Stromal cell of bone marrow (primary cell): ENCODE results near the gene MAPK8IP3.
A peak's percentile ranks its signal among the peaks of the same experiment; 100 is the strongest.

Experiments used
- DNase-seq: peaks from one replicate; pipeline ENCODE4 v3.0.0-alpha.2; 2012; ENCODE audit warnings: low read depth

Gene MAPK8IP3

DNA sequence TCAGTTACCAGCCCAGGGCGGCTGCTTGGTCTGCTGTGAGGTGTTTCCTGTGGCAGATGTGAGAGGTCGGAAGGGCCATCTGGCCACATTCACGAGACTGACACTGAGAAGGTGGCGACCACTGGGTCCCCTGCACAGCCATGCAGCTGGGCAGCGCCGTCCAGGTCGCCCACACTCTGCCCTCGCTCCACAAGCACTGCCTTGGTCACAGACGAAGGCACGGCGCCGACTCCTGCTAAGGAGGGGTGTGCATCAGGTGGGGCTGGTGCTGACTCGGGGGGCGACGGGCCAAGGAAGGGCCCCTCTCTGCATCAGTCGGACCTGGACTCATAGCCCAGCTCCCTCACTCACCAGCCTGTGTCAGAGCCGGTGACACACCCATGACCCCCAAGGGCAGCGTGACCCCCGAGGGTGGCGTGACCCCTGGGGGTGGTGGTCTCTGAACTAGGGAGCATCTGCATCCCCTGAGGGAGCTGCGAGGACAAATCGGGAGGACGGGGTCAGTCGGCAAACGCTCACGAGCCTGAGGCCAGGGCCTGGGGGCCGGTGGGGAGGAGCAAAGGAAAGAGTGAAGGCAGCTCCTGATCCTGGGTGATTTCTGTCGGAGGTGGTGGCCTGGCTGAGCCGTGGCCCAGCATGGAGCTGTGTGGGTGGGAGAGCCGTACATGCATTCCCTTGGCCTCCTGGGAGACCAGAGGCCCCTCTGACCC is 34.9 kb downstream of the MAPK8IP3 start:
- no peak for DNase-seq

- no peak for DNase-seq
These were observed 35.7 kb downstream of the MAPK8IP3 start for GRCh38 chr16:1741553-1742165.

GRCh38 chr16:1743376-1744337 is 37.7 kb downstream of the MAPK8IP3 start:
- DNase-seq, result no peak

DNA sequence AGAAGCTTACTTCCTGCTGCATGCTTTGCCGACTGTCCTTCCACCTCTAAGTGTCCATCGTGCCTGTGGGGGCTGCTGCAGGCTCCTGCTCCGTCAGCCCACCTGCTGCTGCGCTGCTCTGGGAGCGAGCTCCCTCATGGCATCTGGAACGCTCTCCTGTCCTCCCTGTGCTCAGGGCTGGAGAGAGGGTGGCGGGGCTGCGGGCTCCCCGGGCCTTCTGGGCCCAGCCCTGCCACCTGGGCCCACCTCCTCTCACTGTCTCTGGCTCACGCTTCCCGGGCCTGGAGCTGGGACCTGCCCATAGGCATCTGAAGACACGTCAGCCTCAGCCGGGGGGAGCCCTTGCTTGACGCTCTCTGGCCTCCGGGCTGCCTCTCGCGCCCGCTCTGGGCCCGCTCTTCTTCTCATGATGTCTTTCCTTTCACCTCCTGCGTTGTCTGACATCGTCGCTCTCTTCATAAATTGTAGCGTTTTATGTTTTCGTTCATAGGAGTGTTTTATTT is 38.4 kb downstream of the MAPK8IP3 start:
- DNase-seq, result no peak

DNA sequence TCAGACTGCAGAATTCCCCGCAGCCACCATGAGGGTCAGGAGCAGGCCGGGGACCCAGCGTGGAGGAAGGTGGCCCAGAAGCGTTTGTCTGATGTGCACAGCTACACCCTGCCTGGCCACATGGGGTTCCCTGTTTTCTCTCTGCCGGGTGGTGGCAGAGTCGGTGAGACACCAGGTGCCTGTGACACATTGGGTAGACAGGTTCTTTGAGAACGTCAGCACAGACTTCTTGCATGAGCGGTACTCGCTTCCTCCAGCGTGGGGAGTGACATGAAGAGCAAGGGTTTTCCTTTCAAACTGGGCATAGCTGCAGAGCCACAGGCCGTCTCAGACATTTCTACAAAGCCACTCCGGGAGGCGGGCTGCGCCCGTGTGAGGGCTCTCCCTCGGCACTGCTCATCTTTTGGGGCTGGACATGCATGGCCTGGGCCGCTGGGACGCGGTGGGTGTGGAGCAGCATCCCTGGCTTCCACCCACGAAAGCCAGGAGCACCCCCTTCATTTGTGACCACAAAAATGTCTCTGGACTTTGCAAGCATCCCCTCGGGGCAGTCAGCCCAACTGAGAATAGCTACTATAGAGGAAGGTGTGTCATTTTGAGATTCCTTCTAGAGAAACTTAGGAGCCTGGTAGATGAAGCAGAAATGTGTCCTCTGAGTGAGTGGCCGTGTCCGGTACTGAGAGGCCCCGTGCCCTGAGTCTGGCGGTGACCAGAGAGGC is 39.3 kb downstream of the MAPK8IP3 start:
- DNase-seq, result peak; percentile 10

GRCh38 chr16:1745900-1746692 is 40.1 kb downstream of the MAPK8IP3 start:
- peak; percentile 22 for DNase-seq

- no peak for DNase-seq
These were observed 40.7 kb downstream of the MAPK8IP3 start for GRCh38 chr16:1746693-1747195.

DNA sequence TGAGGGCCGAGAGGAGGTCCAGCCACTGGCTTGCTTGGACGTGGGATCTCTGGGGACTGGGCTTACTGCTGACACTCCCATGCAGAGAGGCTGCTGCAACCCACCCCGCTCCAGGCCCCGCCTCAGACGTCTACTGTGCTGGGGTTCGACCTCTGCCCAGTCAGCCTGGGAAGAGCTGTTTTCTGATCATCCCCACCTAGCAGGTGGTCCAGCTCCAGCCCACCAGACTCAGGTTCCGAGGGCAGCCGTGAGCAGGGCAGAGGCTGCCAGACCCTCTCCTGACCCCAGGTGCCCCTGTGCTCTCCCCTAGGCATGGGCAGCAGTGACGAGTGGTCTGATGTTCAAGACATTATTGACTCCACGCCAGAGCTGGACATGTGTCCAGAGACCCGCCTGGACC is 41.9 kb downstream of the MAPK8IP3 start:
- DNase-seq, result no peak

- no peak for DNase-seq
These were observed 43.4 kb downstream of the MAPK8IP3 start for GRCh38 chr16:1749152-1750117.

- DNase-seq, result no peak
These were observed 46.0 kb downstream of the MAPK8IP3 start for GRCh38 chr16:1751946-1752345.

DNA sequence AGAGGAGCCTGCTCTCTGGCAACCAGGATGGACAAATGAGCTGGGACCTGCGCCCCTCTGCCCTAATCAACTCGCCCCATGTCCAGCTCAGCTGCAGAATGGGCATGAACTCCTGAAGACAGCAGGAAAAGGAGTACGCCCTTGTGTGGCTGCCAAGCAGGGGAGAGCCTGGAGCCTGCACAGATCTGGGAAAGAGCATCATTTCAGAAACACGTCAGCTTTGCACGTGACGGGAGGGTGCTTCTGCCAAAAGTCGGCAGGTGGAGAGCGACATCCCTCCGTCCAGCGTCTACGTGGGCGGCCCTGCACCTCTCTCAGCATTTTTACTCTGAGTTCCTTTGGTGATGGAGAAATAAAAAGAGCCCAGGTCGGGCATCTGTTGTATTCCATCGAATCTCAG is 46.9 kb downstream of the MAPK8IP3 start:
- DNase-seq, result no peak

DNA sequence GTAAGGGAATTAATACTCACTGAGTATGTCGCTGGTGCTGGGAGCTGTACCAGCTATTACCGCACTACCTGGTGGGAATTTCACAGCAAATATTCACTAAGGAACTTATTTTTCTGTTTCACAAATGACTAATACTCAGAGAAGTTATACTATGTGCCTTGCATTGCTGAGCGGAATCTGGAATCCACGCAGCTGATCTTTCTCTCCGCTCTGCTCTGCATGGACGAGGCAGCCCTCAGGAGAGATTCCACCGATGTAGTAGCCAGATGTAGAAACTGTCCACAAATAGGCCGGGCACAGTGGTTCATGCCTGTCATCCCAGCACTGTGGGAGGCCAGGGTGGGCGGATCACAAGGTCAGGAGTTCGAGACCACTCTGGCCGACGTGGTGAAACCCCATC is 48.2 kb downstream of the MAPK8IP3 start:
- no peak for DNase-seq

- no peak for DNase-seq
These were observed 51.9 kb downstream of the MAPK8IP3 start for GRCh38 chr16:1757714-1758461.

- no peak for DNase-seq
These were observed 52.9 kb downstream of the MAPK8IP3 start for GRCh38 chr16:1758923-1759322.

DNA sequence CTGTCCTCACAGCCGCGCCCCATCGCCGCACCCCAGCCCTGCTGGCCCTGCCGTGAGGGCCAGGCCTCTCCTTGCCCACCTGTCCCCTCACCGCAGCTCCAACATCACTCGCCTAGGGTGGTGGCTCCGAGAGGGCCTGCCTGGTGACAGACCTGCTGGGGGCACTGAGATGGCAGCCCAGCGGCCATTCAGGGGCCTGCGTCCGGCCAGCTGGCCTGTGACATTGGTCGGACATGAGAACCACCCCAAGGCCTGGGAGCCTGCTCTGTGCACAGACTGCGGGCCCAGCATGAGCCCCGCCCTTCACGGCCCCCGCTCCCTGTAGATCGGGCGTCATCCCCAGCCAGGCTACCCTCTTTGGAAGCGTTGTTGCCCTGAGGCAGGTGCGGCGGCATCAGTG is 53.5 kb downstream of the MAPK8IP3 start:
- DNase-seq, result no peak

DNA sequence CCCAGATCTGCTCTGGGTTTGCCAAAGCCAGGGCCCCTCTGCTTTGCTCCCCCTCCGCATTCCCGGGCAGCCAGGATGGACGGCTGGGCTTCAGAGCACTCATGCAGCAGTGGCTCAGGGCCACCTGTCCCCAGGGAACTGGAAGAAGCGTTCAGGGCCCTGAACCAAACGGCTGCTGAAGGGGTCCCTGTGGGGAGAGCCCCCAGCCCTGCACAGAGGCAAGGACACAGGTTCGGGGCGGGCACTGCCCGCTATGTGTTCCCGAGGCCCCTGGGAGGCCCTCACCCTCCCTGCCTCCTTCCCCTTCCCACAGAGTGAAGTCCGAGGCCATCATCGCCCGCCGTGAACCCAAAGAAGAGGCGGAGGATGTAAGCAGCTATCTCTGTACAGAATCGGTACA is 54.9 kb downstream of the MAPK8IP3 start:
- DNase-seq, result no peak

- DNase-seq, result no peak
These were observed 55.8 kb downstream of the MAPK8IP3 start for GRCh38 chr16:1761751-1762150.

DNA sequence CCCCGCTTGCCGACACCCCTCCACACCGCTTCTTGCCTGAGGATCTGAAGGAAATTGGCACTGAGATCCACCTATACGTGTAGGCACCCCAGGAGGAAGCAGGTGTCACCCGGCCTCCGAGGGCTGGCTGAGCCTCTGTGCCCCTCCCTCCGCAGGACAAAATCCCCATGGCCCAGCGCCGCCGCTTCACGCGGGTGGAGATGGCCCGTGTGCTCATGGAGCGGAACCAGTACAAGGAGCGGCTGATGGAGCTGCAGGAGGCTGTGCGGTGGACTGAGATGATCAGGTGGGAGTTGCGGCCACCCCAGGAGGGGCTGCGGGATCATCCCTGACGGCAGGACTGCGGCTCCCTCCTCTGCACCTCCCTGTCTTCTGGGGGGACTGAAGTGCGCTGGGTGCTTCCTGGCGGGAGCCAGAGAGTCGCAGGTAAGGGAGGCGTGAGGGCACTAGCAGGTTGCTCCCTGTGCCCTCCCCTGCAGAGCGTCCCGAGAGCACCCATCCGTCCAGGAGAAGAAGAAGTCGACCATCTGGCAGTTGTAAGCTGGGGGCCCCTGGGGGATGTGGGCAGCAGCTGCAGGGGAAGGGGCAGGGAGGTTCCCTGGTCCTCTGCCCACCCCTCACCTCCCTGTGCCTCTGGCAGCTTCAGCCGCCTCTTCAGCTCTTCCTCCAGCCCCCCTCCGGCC is 56.3 kb downstream of the MAPK8IP3 start:
- no peak for DNase-seq
